GM19468 (cell line): ENCODE results near the gene NEK8.
"Not testable (repeated sequence)": the region's sequence is repeated elsewhere in the genome, so short reads cannot be mapped to it uniquely, and the experiment has no call there.

ENCODE experiments used
- ATAC-seq: cut with Tn5 transposase; IDR thresholded peaks from one replicate; pipeline ENCODE4 v1.9.1; 2021; ENCODE audit warnings: mild to moderate bottlenecking, moderate library complexity, moderate number of reproducible peaks; ENCODE audit not compliant: unreplicated experiment; ENCODE audit errors: extremely low read depth

The NEK8 gene

DNA sequence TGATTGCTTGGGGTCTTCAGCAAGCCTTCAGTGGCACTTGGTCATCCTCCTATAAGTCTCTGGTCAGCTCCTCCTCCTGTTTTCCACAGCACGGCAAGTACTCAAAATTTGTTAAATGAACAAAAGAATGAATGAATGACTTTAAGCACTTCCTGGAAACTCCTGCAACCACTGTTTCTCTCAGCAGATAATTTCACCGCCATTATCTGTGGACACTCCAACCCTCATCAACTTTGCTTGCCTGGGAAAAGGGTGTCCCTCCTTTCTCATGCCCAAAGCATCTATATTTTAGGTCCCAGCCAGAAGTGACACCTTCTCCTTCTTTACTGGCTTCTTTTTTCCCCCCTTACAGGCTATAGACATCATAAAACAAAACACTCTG lies 21.3 kb upstream of the NEK8 start:
- ATAC-seq, result no peak

DNA sequence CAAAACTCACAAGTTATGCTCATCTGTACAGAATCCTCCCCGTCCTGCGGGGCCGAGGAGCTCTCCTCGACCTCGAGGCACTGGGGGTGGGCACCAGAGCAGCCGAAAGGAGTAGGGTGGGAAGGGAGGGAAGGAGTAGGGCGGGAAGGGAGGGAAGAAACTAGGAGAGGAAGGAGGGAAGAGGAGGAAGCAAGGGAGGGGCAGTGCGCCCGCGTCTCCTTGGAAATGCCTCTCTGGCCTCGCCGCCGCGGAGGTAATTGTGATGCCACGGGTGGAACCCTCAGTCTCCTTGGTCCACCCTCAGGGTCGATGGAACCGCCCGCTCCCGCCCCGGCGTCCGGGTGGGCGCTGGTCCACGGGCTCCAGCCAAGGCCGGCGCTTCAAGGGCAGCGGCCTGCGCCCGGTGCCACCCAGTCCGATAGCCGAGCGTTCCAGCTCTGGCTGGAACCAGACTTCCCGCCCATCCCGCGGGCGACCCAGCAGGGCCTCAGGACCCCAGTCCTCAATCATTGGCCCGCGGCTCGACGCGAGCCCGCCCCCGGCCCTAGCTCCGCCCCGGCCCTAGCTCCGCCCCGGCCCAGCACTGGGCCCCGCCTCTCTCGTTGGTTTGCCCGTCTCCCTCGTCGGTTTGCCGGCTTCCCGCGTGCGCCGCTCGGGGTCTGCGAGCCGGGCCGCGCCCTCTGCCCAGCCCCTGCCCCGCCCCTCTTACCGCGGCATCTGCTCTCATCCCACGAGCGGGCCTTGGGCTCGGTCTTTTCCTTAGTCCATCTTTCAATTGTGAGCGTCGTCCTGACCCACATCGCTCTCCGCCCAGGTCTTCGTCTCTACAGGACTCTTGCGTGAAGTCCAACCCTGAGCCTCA lies 17.5 kb upstream of the NEK8 start:
- no peak for ATAC-seq

DNA sequence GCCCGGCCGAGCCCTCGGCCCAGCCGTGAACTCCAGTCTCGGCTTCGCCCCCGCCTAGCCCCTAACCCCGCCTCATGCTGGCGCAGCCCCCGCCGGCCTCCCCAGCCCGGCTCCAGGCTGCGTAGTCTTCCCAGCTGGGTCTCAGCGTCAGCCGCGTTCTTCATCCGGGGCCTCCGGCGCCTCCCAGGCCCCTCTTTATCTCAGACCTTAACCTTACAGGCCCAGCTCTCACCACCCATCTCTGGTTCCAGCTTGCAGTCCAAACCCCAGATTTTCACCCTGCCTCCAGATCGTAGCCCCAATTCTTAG lies 16.9 kb upstream of the NEK8 start, which contains the start of gene PROCA1:
Gene PROCA1 (minus strand): TSS at position 166 of the 309 bp plus-strand sequence. CDS start 228 bp downstream, outside the sequence.
- ATAC-seq, result no peak

DNA sequence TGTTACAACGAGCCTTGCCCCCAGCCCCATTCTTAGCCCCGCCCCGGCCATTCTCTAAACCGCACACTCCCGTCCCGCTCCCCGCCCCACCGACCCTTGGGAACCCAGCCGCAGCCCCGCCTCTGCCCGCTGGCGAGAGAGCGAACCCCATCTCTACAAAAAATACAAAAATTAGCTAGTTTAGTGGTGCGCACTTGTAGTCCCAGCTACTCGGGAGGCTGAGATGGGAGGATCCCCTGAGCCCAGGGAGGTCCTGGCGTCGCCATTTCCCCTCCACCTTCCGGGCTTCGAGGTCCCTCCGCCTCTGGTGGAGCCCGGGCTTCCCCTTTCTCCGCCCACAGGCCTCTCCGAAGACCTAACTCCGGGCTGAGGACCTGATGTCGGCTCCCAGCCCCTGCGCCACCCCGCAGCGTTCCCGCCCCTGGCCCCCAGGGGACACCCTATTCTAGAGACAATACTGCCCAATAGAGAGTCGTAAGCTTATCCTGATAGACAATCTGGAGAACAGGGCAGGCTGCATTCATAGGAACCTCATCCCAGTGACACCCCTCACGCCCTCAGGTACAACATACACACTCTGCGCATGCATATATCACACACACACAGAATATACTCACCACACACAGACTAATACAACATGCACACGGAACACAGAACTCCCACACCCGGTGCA lies 16.4 kb upstream of the NEK8 start:
- no peak for ATAC-seq

DNA sequence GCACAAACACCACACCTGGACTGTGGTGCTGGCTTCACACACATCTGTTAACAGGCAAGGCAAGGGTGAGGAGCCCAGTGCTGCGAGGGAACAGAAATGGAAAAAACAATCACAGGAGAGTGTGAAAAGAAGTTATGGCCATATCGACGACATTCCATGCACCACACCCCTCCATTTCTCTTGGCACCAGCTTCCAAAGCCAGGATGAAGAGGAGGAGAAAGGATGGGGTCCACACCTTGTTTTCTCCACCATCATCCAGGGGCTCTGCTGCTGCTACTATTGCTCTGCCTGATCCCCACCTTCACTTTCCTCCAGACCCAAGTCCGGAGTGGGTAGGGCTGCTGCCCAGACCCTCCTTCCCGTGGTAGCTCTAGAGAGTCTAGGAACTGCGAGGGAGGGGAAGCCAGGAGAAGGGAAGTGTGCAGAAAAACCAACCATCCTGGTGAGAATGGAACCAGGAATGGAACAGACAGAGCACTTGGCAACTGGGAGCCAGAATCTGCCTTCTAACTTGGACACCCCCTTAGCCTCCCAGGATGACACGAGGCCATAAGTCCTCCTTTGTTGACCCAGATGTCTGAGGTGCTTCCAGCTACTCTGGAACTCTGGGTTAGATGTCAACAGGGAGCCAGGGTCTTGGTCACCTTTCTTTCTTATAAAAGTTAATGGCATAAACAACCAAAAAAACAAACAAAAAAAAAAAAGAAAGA lies 15.7 kb upstream of the NEK8 start:
- ATAC-seq, result no peak

DNA sequence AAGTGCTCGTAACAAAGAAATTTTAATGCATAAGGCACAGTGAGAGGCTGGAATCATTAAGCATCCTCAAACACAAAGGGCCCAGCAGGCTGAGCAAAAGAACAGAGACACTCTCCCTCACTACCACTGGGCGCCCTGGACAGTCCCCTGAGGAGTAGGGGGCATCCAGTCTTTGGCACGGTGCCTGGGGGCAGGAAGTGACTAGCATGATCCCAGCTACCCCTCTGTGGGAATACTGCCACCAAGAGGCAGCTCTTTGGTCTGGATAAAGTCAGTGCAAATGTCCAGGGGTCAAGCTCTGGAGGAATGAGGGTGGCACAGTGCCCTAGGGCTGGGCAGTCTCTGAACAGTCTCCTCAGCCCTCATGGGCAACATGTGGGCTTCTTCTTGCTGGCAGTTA lies 14.3 kb upstream of the NEK8 start:
- ATAC-seq, result no peak

DNA sequence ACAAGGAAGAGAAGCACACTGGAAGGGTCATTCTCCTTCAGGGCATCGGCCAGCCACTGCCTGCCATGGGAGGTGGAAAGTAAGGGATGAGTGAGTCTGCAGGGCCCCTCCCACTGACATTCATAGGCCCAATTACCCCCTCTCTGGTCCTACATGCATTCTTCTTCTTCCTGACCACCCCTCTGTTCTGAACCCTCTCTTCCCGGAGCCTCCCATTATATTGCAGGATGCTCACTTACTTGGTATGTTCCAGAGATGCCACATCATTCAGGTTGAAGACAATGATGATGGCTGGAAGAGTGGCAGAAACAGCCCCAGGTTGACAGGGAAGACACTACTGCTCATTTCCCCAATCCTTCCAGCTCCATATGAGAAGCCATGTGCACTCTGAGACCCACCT lies 13.4 kb upstream of the NEK8 start:
- no peak for ATAC-seq

DNA sequence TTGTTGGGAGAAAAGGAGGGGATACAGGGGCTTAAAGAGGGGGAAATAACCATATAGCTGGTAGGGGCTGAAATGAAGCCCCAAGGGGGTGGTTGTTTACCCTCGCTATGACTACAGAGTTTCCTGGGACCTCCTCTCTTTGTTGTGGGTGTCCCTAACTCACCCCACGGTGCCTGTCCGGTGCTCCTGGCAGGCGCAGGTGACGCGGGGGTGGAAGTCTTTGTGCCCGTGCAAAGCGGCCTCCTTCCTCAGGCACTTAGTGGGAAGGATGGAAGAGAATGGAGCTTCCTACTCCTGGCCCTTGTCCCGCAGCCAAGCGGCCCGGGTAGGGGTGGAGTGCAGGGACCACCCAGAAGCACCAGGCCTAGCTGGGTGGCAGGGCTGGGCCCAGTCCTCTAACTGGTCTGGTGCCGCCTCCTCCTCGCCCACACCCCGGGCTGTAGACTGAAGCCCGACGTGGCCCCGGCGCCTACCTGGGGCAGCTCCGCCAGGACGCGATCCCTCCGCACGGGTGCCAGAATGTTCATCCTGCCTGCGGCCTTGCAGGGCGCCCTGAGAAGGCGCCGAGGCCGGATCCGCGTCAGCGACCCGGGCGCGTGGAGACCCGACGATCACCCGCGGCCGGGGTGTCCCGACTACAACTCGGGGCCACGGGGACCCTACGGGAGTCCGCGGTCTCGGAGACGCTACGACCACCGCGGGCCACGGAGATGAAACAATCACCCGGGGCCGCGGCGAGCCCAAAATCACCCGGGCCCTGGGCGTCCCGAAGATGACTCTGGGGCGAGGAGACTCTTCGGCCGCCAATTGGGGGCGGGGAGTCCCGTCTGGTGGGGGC lies 11.6 kb upstream of the NEK8 start:
- no peak for ATAC-seq

DNA sequence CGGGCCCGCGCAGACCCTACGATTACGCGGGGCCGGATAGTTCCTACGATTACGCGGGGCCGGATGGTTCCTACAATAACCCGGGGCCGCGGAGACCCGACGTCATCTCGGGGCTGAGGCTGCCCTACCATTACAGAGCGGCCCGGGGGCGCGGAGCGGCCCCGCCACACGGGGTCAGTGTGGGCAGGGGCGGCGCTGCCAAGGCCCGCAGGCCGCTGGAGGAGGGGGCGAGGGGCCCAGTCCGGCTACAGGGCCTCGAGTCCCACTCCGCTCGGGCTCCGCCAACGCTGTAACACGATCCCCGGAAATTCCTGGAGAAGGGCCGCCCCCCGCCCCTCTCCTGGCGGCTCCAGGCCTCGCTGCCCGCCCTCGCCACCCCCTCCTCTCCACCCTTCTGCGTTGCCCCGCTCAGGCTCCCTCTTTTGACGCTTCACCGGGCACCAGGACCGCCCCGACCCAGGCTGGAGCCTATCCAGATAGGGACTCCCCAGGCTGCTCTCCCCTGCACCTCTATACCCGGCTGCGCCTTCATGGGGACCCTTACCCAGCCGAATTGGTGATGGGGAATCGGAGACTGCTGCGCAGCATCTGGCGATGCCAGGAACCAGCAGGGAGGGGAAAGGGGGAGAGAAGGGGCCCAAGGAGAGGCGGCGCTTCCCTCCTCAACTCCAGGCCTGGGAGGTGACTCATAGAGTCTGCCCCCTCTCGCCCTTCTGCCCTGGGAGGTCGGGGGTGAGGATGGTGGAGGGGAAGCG lies 10.8 kb upstream of the NEK8 start, which contains the start of gene RAB34:
Gene RAB34 (minus strand): TSS at position 291 of the 755 bp plus-strand sequence. CDS start 602 bp downstream, outside the sequence.
- no peak for ATAC-seq

DNA sequence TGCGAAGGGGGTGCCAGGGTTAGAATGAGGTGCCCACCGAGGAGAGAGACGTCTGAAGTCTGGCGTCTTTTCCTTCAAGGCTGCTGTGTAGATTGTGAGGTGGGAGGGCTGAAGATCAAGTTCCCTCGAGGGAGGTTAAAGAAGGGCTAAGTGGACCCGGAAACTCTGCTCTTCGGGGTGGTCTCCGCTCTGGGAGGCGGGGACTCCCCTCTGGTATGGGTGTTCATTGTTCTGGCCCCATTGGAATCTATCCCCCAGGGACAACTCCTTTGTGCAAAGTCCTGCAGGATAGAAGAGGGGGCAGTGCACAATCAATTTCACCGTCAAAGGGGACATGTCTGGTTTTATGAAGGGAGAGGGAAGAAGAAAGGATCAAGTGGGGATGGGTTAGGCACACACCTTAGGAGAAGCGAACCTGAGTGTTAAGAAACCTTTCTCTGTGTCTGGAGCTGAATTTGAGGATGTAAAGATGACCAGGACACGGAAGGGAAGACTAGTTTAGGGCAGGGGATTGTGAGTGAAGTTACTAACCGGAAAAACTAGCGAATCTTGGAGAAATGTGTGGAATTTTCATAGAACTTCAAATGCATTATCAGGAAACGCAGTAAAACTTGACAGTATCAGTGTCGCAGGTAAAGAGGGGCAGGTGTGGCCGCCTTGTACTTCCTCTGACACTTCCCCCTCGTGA lies 10.1 kb upstream of the NEK8 start:
- no peak for ATAC-seq

DNA sequence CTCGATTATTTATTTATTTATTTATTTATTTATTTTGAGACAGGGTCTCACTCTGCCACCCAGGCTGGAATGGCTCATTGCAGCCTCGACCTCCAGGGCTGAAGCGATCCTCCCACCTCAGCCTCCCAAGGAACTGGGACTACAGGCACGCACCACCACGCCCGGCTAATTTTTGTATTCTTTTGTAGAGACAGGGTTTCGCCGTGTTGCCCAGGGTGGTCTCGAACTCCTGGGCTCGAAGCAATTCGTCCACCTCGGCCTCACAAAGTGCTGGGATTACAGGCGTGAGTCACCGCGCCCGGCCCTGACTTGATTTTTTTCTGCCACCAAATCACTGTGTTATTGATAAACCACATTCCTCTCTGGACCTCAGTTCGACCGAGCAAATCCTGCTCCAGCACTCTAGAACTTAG lies 9.6 kb upstream of the NEK8 start:
- no peak for ATAC-seq

DNA sequence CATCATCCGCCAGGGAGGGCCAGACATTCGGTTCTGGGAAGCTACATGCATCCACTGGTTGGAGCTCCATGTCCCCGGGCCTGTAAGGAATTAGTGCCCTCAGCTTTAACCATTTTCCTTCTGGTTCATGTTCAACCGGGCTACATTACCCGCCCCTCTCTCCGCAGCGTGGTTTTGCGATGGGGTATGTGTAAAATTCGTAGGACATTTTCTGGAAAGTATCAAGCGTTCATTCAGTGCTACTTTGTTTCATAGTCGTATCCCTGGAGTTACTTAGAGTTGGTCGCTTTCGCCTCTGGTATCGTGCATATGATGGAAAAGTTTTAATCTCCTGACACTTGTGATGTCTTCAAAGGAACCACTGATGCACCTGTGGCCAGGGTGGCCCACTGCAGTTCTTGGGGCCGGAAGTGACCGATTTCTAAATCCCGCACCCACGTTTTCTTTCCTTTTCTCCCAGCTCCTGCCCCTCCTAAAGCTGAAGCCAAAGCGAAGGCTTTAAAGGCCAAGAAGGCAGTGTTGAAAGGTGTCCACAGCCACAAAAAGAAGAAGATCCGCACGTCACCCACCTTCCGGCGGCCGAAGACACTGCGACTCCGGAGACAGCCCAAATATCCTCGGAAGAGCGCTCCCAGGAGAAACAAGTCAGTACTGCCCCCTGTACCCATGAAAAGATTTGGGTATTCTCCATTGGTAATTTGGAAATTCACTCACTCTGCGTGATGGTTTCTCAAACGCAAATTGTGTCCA lies 8.2 kb upstream of the NEK8 start:
- no peak for ATAC-seq

DNA sequence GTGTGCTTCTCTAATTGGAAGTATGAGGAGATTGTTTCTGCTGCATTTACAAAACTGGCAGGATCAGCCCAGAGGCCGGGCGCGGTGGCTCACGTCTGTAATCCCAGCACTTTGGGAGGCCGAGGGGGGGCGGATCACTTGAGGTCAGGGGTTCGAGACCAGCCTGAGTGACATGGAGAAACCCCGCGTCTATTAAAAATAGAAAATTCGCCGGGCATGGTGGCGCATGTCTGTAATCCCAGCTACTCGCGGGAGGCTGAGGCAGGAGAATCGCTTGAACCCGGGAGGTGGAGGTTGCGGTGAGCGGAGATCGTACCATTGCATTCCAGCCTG lies 7.6 kb upstream of the NEK8 start:
- not testable (repeated sequence) for ATAC-seq

DNA sequence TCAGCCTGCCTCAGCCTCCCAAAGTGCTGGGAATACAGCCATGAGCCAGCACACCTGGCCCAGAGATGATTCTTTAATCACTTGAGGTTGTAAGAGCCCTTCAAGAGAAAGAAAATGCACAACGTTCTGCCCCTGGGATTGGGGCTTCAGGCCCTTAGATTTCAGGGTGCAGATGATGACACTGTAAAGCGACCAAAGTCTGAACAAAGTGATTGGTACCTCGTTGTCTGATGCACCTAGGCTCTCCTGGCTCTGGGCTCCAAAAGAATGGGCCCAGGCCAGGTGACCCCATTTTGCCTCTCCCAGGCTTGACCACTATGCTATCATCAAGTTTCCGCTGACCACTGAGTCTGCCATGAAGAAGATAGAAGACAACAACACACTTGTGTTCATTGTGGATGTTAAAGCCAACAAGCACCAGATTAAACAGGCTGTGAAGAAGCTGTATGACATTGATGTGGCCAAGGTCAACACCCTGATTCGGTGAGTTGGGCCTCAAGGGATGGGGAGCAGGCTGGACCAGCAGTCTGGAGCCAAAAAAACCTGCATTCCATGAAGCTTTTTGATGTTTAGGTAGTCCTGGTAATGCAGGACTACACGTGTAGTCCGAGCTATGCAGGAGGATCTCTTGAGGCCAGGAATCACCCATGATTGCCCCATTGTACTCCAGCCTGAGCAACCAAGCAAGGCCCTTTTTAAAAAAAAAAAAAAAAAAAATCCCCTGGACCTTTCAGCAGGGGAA lies 6.0 kb upstream of the NEK8 start:
- ATAC-seq, result no peak

DNA sequence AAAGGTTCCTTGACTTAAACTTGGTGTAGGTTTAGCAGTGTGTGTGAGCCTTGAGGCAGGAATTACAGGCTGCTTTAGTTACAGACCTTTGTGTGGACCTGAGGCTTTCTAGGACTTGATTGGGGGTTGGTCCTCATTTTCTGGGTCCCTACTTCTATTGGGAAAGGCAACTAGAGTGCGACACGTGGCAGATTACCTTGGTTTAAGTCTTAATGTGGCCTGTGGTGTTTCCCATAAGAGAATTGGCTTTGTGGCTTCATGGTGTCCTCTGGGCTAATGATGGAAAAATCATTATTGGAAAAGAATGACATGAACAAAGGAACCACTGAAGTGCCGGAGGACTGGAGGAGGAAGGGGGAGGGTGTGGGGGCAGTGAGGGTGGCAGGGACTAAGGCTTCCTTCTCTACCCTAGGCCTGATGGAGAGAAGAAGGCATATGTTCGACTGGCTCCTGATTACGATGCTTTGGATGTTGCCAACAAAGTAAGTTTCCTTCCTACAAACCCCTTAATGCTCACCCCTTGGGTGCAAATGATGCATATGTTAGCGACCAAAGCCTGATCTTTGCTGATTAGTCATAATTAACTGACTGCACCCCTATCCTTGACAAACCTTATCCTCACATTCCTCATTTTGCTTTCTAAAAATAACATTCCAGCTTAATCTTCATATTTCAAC lies 5.3 kb upstream of the NEK8 start:
- no peak for ATAC-seq

DNA sequence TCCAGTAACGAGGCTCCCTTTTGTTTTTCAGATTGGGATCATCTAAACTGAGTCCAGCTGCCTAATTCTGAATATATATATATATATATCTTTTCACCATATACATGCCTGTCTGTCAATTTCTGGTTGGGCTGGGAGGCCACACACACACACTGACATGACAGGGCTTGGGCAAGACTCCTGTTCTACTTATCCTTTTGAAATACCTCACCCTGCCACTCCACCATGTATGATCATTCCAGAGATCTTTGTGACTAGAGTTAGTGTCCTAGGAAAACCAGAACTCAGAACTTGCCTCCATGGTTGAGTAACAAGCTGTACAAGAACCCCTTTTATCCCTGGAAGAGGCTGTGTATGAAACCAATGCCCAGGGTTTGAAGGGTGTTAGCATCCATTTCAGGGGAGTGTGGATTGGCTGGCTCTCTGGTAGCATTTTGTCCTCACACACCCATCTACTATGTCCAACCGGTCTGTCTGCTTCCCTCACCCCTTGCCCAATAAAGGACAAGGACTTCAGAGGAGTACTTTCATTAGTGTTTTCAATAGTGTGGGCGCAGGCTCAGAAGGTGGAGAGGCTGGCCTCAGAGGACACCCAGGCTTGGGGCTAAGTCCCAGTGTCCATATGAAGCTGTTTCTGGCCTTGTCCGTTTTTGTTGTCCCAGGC lies 4.6 kb upstream of the NEK8 start:
- ATAC-seq, result not testable (repeated sequence)
